Measurements from ENCODE around the gene KCNC1.

- TF ChIP-seq, protein P1, sequence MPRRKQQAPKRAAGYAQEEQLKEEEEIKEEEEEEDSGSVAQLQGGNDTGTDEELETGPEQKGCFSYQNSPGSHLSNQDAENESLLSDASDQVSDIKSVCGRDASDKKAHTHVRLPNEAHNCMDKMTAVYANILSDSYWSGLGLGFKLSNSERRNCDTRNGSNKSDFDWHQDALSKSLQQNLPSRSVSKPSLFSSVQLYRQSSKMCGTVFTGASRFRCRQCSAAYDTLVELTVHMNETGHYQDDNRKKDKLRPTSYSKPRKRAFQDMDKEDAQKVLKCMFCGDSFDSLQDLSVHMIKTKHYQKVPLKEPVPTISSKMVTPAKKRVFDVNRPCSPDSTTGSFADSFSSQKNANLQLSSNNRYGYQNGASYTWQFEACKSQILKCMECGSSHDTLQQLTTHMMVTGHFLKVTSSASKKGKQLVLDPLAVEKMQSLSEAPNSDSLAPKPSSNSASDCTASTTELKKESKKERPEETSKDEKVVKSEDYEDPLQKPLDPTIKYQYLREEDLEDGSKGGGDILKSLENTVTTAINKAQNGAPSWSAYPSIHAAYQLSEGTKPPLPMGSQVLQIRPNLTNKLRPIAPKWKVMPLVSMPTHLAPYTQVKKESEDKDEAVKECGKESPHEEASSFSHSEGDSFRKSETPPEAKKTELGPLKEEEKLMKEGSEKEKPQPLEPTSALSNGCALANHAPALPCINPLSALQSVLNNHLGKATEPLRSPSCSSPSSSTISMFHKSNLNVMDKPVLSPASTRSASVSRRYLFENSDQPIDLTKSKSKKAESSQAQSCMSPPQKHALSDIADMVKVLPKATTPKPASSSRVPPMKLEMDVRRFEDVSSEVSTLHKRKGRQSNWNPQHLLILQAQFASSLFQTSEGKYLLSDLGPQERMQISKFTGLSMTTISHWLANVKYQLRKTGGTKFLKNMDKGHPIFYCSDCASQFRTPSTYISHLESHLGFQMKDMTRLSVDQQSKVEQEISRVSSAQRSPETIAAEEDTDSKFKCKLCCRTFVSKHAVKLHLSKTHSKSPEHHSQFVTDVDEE (CRISPR knock-in tag; IDR thresholded peaks at IDR 0.05), result no peak
- TF ChIP-seq RARB (CRISPR knock-in tag; IDR thresholded peaks at IDR 0.05) (no peak), CSDC2 (CRISPR knock-in tag; IDR thresholded peaks at IDR 0.05) (no peak), ZFP30 (CRISPR knock-in tag; IDR thresholded peaks at IDR 0.05) (no peak), SNAI2 (CRISPR knock-in tag; IDR thresholded peaks at IDR 0.05) (no peak), OSR1 (CRISPR knock-in tag; IDR thresholded peaks at IDR 0.05) (no peak), PPARA (CRISPR knock-in tag; IDR thresholded peaks at IDR 0.05; ENCODE audit: borderline replicate concordance) (no peak), ARNTL (CRISPR knock-in tag; IDR thresholded peaks at IDR 0.05; ENCODE audit: borderline replicate concordance, low read depth) (no peak), POU6F1 (CRISPR knock-in tag; IDR thresholded peaks at IDR 0.05; ENCODE audit: borderline replicate concordance, low read depth) (no peak), TCF4 (CRISPR knock-in tag; IDR thresholded peaks at IDR 0.05; ENCODE audit: borderline replicate concordance) (no peak), ZNF565 (CRISPR knock-in tag; conservative IDR thresholded peaks at IDR 0.05; ENCODE audit: low read depth) (no peak), CREB5 (CRISPR knock-in tag; IDR thresholded peaks at IDR 0.05; ENCODE audit: low read depth) (no peak)
- TF ChIP-seq, protein P2, sequence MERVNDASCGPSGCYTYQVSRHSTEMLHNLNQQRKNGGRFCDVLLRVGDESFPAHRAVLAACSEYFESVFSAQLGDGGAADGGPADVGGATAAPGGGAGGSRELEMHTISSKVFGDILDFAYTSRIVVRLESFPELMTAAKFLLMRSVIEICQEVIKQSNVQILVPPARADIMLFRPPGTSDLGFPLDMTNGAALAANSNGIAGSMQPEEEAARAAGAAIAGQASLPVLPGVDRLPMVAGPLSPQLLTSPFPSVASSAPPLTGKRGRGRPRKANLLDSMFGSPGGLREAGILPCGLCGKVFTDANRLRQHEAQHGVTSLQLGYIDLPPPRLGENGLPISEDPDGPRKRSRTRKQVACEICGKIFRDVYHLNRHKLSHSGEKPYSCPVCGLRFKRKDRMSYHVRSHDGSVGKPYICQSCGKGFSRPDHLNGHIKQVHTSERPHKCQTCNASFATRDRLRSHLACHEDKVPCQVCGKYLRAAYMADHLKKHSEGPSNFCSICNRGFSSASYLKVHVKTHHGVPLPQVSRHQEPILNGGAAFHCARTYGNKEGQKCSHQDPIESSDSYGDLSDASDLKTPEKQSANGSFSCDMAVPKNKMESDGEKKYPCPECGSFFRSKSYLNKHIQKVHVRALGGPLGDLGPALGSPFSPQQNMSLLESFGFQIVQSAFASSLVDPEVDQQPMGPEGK (CRISPR knock-in tag; IDR thresholded peaks at IDR 0.05; ENCODE audit: borderline replicate concordance), result no peak
Observed at GRCh38 chr11:17719028-17719937, 15.3 kb upstream of the KCNC1 start, which contains the start of gene MYOD1.
